K562 (cell line): ENCODE data around the gene C1RL. TPM values are rescaled to one million over a fixed set of nuclear protein-coding genes. Genes with fewer than 3 reads are reported as not detected.

Source experiments
- ATAC-seq: fragments of 200-7000 bp; cut with Tn5 transposase; 3 replicates; pipeline ENCODE4 v1.9.1; 2020; ENCODE audit warnings: moderate library complexity
- BruUV-seq: library from RNA; stranded (reverse); fragments of 400-500 nt; replicated peaks from 2 replicates; lab custom pipeline; 2021; lab: Mats Ljungman, UMichigan
- CTCF ChIA-PET: fragments of 300-600 bp; formaldehyde crosslinking; extraction: SDS; loops from one replicate; lab custom pipeline; 2021; ENCODE audit warnings: low intra/inter-chr PET ratio; lab: Yijun Ruan, JAX
- POLR2A ChIA-PET: fragments of 300-600, 350-650 bp; sonication (Branson Sonifier 250); formaldehyde crosslinking; extraction: SDS; loops from one replicate; lab custom pipeline; 2021; ENCODE audit warnings: antibody characterized with exemption, inconsistent platforms; lab: Yijun Ruan, JAX
- DNase-seq, 4 experiments: peaks; one replicate each; pipeline versions ENCODE4 v3.0.0 to v3.0.0-alpha.2; 2011 to 2018; ENCODE audit warnings: low spot score in 3 of 4, mixed read lengths in 3 of 4; ENCODE audit errors: extremely low read depth in 1 of 4
- FAIRE-seq: peaks from 2 replicates; lab custom pipeline; 2011; peaks lifted over from hg19 to GRCh38; lab: Jason Lieb, UNC
- H2AFZ ChIP-seq: 2 replicates; pipeline ENCODE4 v1.6.0; 2011; ENCODE audit warnings: low read depth, low read length, control low read depth, inconsistent platforms
- H3K27ac ChIP-seq: fragments of 200-600 bp; 3 replicates; pipeline ENCODE4 v1.8.0; 2011; ENCODE audit warnings: low read depth, mild to moderate bottlenecking, control low read depth, inconsistent platforms, low read length, moderate library complexity, mixed read lengths; ENCODE audit errors: extremely low read depth
- H3K27me3 ChIP-seq, 2 experiments: fragments of 300-600 bp in 1 of 2; 2 replicates in 1 of 2; 3 replicates in 1 of 2; pipeline versions ENCODE4 v1.6.0 to v1.8.0; 2011; ENCODE audit warnings: inconsistent platforms in 2 of 2, low read length in 2 of 2, mild to moderate bottlenecking in 1 of 2, mixed read lengths in 1 of 2, moderate library complexity in 1 of 2; ENCODE audit not compliant: control insufficient read depth in 2 of 2, insufficient read depth in 2 of 2
- H3K36me3 ChIP-seq: fragments of 300-600 bp; 3 replicates; pipeline ENCODE4 v1.8.0; 2011; ENCODE audit warnings: mild to moderate bottlenecking, low read length, inconsistent platforms; ENCODE audit not compliant: control insufficient read depth, insufficient read depth
- H3K4me1 ChIP-seq, 2 experiments: fragments of 200-600 bp in 1 of 2; replicated peaks in 1 of 2; 2 replicates in 1 of 2; 3 replicates in 1 of 2; pipeline versions ENCODE4 v1.5.1 to v1.8.0; 2011; ENCODE audit warnings: inconsistent platforms in 2 of 2, low read length in 2 of 2, mild to moderate bottlenecking in 1 of 2, mixed read lengths in 1 of 2, moderate library complexity in 1 of 2; ENCODE audit not compliant: control insufficient read depth in 2 of 2, insufficient read depth in 2 of 2
- H3K4me2 ChIP-seq: 2 replicates; pipeline ENCODE4 v1.6.1; 2011; ENCODE audit warnings: low read length, control low read depth, inconsistent platforms, mixed read lengths; ENCODE audit not compliant: insufficient read depth
- H3K4me3 ChIP-seq: fragments of 200-600 bp; sonication (generic), shearing (Covaris generic); 2 replicates; pipeline ENCODE4 v1.5.1; 2016; ENCODE audit warnings: control low read depth, inconsistent platforms
- H3K79me2 ChIP-seq: fragments of 200-600 bp; 3 replicates; pipeline ENCODE4 v1.8.0; 2011; ENCODE audit warnings: low read length, inconsistent platforms; ENCODE audit not compliant: control insufficient read depth, insufficient read depth
- H3K9ac ChIP-seq, 2 experiments: 2 replicates each; pipeline versions ENCODE4 v1.6.0 to v1.6.1; 2011; ENCODE audit warnings: low read depth in 2 of 2, low read length in 2 of 2, control low read depth in 1 of 2, inconsistent platforms in 1 of 2, mild to moderate bottlenecking in 1 of 2, mixed read lengths in 1 of 2; ENCODE audit not compliant: insufficient read depth in 1 of 2
- H3K9me1 ChIP-seq: one replicate; pipeline ENCODE4 v1.6.0; 2011; ENCODE audit warnings: inconsistent platforms, mild to moderate bottlenecking, low read length, moderate library complexity; ENCODE audit not compliant: control insufficient read depth, insufficient read depth
- H3K9me3 ChIP-seq: replicated peaks from 2 replicates; pipeline ENCODE4 v1.5.1; 2011; ENCODE audit warnings: low read depth, low read length, inconsistent platforms; ENCODE audit not compliant: control insufficient read depth, insufficient read depth
- H4K20me1 ChIP-seq: replicated peaks from 2 replicates; pipeline ENCODE4 v1.6.1; 2011; ENCODE audit warnings: low read length, inconsistent platforms, mixed read lengths; ENCODE audit not compliant: control insufficient read depth, insufficient read depth
- ELF2 ChIP-seq: fragments of 250-450 bp; sonication (Bioruptor Pico); IDR thresholded peaks from 2 replicates; pipeline ENCODE4 v1.5.0; 2021; ENCODE audit warnings: mild to moderate bottlenecking
- FUS ChIP-seq: fragments of 200-400 bp; formaldehyde crosslinking; optimal IDR thresholded peaks from 2 replicates; pipeline ENCODE3; 2017; ENCODE audit warnings: low read depth, low read length
- IRF9 ChIP-seq: fragments of 450-650 bp; IDR thresholded peaks from 2 replicates; pipeline ENCODE4 v1.6.1; 2016; ENCODE audit warnings: missing biosample characterization, missing genetic modification characterization
- KLF10 ChIP-seq: fragments of 250-450 bp; sonication (Bioruptor Pico); IDR thresholded peaks from 2 replicates; pipeline ENCODE4 v1.6.1; 2021; ENCODE audit warnings: matching md5 sums
- L3MBTL2 ChIP-seq: fragments of 450-650 bp; IDR thresholded peaks from 2 replicates; pipeline ENCODE4 v1.6.1; 2016; ENCODE audit warnings: mild to moderate bottlenecking, moderate library complexity
- NFATC3 ChIP-seq: fragments of 450-650 bp; IDR thresholded peaks from 2 replicates; pipeline ENCODE4 v1.6.1; 2017; ENCODE audit warnings: mild to moderate bottlenecking
- NR2C1 ChIP-seq, 2 experiments: fragments of 450-650 bp; IDR thresholded peaks; 2 replicates each; pipeline ENCODE4 v1.6.1; 2017; ENCODE audit warnings: mild to moderate bottlenecking in 2 of 2, antibody characterized with exemption in 1 of 2, inconsistent platforms in 1 of 2, missing compliant biosample characterization in 1 of 2, missing genetic modification characterization in 1 of 2
- ZHX1 ChIP-seq: fragments of 150-350 bp; conservative IDR thresholded peaks from 2 replicates; pipeline ENCODE4 v1.6.1; 2014; ENCODE audit warnings: low read length
- ZNF830 ChIP-seq: fragments of 250-450 bp; sonication (Bioruptor Pico); IDR thresholded peaks from 2 replicates; pipeline ENCODE4 v1.5.0; 2021; ENCODE audit warnings: mild to moderate bottlenecking
- WGBS: fragments of 100-300 bp; shearing (Covaris generic); methylation state at CpG from one replicate; pipeline ENCODE4 v1.1.6; 2016; ENCODE audit warnings: low coverage, mixed read lengths; ENCODE audit not compliant: insufficient coverage; ENCODE audit errors: missing lambda C conversion rate; 5-methylcytosine and 5-hydroxymethylcytosine counted together
- in situ Hi-C: fragments of 300-500 bp; cut with MboI; formaldehyde crosslinking; loops from 4 replicates; pipeline ENCODE4 v1.15.0; 2018; ENCODE audit warnings: inconsistent platforms, mixed read lengths
- intact Hi-C: fragments of 100-400 bp; cut with micrococcal nuclease; formaldehyde crosslinking; loops from 2 replicates; pipeline ENCODE4 v1.14.2; 2022
- polyA plus RNA-seq, 8 experiments: library from polyadenylated mRNA; depleted of rRNA in 4 of 8; stranded (reverse) in 5 of 8; unstranded in 3 of 8; fragments of >200 nt; fragmentation: Nextera tagmentation in 2 of 8; fragmentation: Illumina TruSeq in 1 of 8; extraction: Ambion mirVana in 2 of 8; extraction: Trizol in 1 of 8; gene quantifications; 2 replicates each; pipeline versions ENCODE4 v1.2.1 to v1.2.3, GENCODE V29; 2011 to 2014; ENCODE audit warnings: inconsistent platforms in 1 of 8, missing spikeins in 1 of 8
- total RNA-seq, 7 experiments: library from RNA; depleted of rRNA in 6 of 7; stranded (reverse); fragments of >200 nt in 6 of 7; fragmentation: Illumina TruSeq in 2 of 7; extraction: Trizol in 2 of 7; gene quantifications; 2 replicates each; pipeline versions ENCODE4 v1.2.1 to v1.2.3, GENCODE V29; 2011 to 2021; ENCODE audit warnings: low replicate concordance in 1 of 7

Gene C1RL
- total and polyA plus RNA-seq, 9 of the 15 experiments (the other 6 are each of a cell fraction or from before 2014, with no cell fraction given): 1.4 to 10.7 (median 8.0) TPM

- TF ChIP-seq L3MBTL2 (no peak), FUS (no peak), NR2C1 (IDR thresholded peaks at IDR 0.05) (no peak), NR2C1 (tag; IDR thresholded peaks at IDR 0.05) (no peak)
Observed at GRCh38 chr12:7117670-7118069, 8.7 kb upstream of the C1RL start (continued).

GRCh38 chr12:7116916-7117315, 7.9 kb upstream of the C1RL start:
- in situ Hi-C loops: no loop called here
- POLR2A ChIA-PET: no interaction called here

More at GRCh38 chr12:7116916-7117315, 7.9 kb upstream of the C1RL start:
- intact Hi-C loops: no loop called here
- Histone ChIP-seq H3K4me1 (peaks cover 15 to 26% of the 10 kb centered on the region in 2 experiments; a peak in 4 of 5 replicates), H3K9me1 (no peaks in the 10 kb centered on the region)
- CTCF ChIA-PET: no interaction called here
- ATAC-seq: no peak
- TF ChIP-seq ZHX1 (no peak), KLF10 (CRISPR knock-in tag) (no peak), ELF2 (CRISPR knock-in tag) (no peak), ZNF830 (CRISPR knock-in tag) (no peak), NFATC3 (no peak), IRF9 (tag) (no peak)
- TF ChIP-seq, all 486 proteins: peak for 0
- no peak overlapping the region for H3K4me2 ChIP-seq
- H3K27me3 ChIP-seq: no peaks in the 10 kb centered on the region
- FAIRE-seq (no peak), DNase-seq (no peak)
- H3K9ac ChIP-seq: 0 out of 4 replicates have a peak overlapping the region, but pooled peaks of 1 of the 2 experiments have one; percentile 24
- H3K9me3 ChIP-seq: no peaks in the 10 kb centered on the region
- H4K20me1 ChIP-seq: no peaks in the 10 kb centered on the region
- no peaks in the 10 kb centered on the region for H3K79me2 ChIP-seq
- BruUV-seq: no TSS peak
- H3K36me3 ChIP-seq: peaks cover 2% of the 10 kb centered on the region; the same call in 2 of the 3 replicates
- H2AFZ ChIP-seq: no peak overlapping the region
- no peak overlapping the region for H3K4me3 ChIP-seq
- 72% methylated on average over 9 of the region's 9 CpGs for WGBS
- no peak overlapping the region for H3K27ac ChIP-seq
